ENCODE data around the gene PLEKHA1. TPM values are rescaled to one million over a fixed set of nuclear protein-coding genes. Genes with fewer than 3 reads are reported as not detected.

PLEKHA1 gene
- polyA plus RNA-seq, 1 of the 3 experiments (the other 2 are of a cell fraction), result 8.4 TPM

DNA sequence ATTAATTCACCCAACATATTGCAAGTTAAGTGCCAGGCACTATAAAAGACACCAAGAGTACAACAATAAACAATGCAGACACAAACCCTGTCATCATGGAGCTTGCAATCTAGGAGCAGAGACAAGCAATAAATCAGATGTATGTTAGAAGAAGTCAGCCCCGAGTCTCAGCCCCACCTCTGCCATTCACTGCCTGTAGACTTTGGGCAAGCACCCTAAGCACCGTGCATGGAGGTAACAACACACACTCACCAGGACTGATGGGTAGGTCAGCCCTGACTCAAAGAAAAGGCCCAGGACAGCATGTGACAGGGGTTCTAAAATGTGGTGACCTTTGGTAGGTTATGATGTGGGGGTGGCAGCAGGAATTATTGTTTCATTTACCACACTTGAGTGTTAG is 49.3 kb upstream of the PLEKHA1 start:
- Histone ChIP-seq H3K4me1 (ENCODE audit: control insufficient read depth in 1 of 2, insufficient read depth in 2 of 2, low read depth in 1 of 2, low read length in 1 of 2) (no peaks in the 10 kb centered on the region), H2AFZ (ENCODE audit: low read depth) (no peak overlapping the region), H3K27ac (ENCODE audit: low read depth in 2 of 2, low read length in 1 of 2) (no peak overlapping the region), H3K79me2 (ENCODE audit: insufficient read depth) (no peaks in the 10 kb centered on the region), H4K20me1 (ENCODE audit: insufficient read depth) (no peaks in the 10 kb centered on the region), H3K9me2 (no peaks in the 10 kb centered on the region), H3K9ac (no peak overlapping the region), H3K4me3 (ENCODE audit: low read depth in 2 of 2, low read length in 1 of 2) (no peak overlapping the region), H3K36me3 (replicated peaks in 1 of 2; ENCODE audit: control insufficient read depth in 1 of 2, insufficient read depth in 2 of 2, low read length in 1 of 2) (no peaks in the 10 kb centered on the region), H3F3A (replicated peaks; ENCODE audit: insufficient read depth) (no peaks in the 10 kb centered on the region), H3K27me3 (ENCODE audit: insufficient read depth) (no peaks in the 10 kb centered on the region; the same call in 1 of the 2 replicates), H3K9me3 (0 out of 2 replicates have a peak, but pooled peaks cover 6% of the 10 kb centered on the region), H3K4me2 (no peak overlapping the region)
- POLR2A ChIA-PET, result no interaction called here
- CTCF ChIA-PET, result interaction anchor here (0.9 to 4.0 kb wide), 2 partner anchors 11 to 110 kb away, joined by 3 to 22 read pairs; no protein-coding TSS in a partner anchor
- WGBS (ENCODE audit: low lambda C conversion rate), result 69% methylated on average over 2 of the region's 2 CpGs
- DNase-seq, result no peak
- TF ChIP-seq, protein P1, sequence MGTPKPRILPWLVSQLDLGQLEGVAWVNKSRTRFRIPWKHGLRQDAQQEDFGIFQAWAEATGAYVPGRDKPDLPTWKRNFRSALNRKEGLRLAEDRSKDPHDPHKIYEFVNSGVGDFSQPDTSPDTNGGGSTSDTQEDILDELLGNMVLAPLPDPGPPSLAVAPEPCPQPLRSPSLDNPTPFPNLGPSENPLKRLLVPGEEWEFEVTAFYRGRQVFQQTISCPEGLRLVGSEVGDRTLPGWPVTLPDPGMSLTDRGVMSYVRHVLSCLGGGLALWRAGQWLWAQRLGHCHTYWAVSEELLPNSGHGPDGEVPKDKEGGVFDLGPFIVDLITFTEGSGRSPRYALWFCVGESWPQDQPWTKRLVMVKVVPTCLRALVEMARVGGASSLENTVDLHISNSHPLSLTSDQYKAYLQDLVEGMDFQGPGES (IDR thresholded peaks at IDR 0.05; ENCODE audit: low read depth, low read length), result no peak
- TF ChIP-seq USF1 (IDR thresholded peaks at IDR 0.05; ENCODE audit: borderline replicate concordance, low read depth) (no peak), RFX5 (IDR thresholded peaks at IDR 0.05; ENCODE audit: low read length) (no peak), ELF1 (IDR thresholded peaks at IDR 0.05) (no peak)

GRCh38 chr10:122326385-122326784 is 48.1 kb upstream of the PLEKHA1 start:
- Histone ChIP-seq H2AFZ (ENCODE audit: low read depth) (no peak overlapping the region), H3K79me2 (ENCODE audit: insufficient read depth) (no peaks in the 10 kb centered on the region), H3K27me3 (ENCODE audit: insufficient read depth) (no peaks in the 10 kb centered on the region; the same call in 1 of the 2 replicates), H3K4me1 (ENCODE audit: control insufficient read depth in 1 of 2, insufficient read depth in 2 of 2, low read depth in 1 of 2, low read length in 1 of 2) (no peaks in the 10 kb centered on the region), H3K9me3 (no peaks in the 10 kb centered on the region), H3K36me3 (replicated peaks in 1 of 2; ENCODE audit: control insufficient read depth in 1 of 2, insufficient read depth in 2 of 2, low read length in 1 of 2) (no peaks in the 10 kb centered on the region), H3K4me3 (ENCODE audit: low read depth in 2 of 2, low read length in 1 of 2) (no peak overlapping the region), H3K27ac (ENCODE audit: low read depth in 2 of 2, low read length in 1 of 2) (no peak overlapping the region), H3K4me2 (no peak overlapping the region), H4K20me1 (ENCODE audit: insufficient read depth) (no peaks in the 10 kb centered on the region), H3K9ac (no peak overlapping the region), H3F3A (replicated peaks; ENCODE audit: insufficient read depth) (no peaks in the 10 kb centered on the region), H3K9me2 (no peaks in the 10 kb centered on the region)
- no peak for DNase-seq
- ChIA-PET CTCF (interaction anchor here (1.6 kb wide), 1 partner anchor 58 kb away, joined by 5 read pairs; no protein-coding TSS in a partner anchor), POLR2A (no interaction called here)
- 66% methylated on average over 5 of the region's 5 CpGs for WGBS (ENCODE audit: low lambda C conversion rate)
- TF ChIP-seq PBX3 (IDR thresholded peaks at IDR 0.05) (no peak), MXI1 (IDR thresholded peaks at IDR 0.05; ENCODE audit: low read depth, low read length) (no peak), RXRA (IDR thresholded peaks at IDR 0.05; ENCODE audit: borderline replicate concordance, low read depth) (no peak), NRF1 (IDR thresholded peaks at IDR 0.05; ENCODE audit: low read depth, low read length) (no peak), TEAD4 (IDR thresholded peaks at IDR 0.05; ENCODE audit: borderline replicate concordance, insufficient read depth) (no peak), RAD21 (IDR thresholded peaks at IDR 0.05; ENCODE audit: low read length) (no peak), GABPA (IDR thresholded peaks at IDR 0.05; ENCODE audit: low read depth) (no peak), TAF1 (IDR thresholded peaks at IDR 0.05; ENCODE audit: borderline replicate concordance, low read depth, low read length) (no peak), ZBTB33 (IDR thresholded peaks at IDR 0.05; ENCODE audit: borderline replicate concordance, low read depth) (no peak), GATA2 (CRISPR knock-in tag; IDR thresholded peaks at IDR 0.05) (no peak), YY1 (IDR thresholded peaks at IDR 0.05; ENCODE audit: low read depth) (no peak), TCF12 (IDR thresholded peaks at IDR 0.05) (no peak), EZH2phosphoT487 (IDR thresholded peaks at IDR 0.05; ENCODE audit: borderline replicate concordance, low read depth) (no peak), SIN3A (IDR thresholded peaks at IDR 0.05; ENCODE audit: borderline replicate concordance, low read depth, low read length) (no peak), FOXM1 (IDR thresholded peaks at IDR 0.05; ENCODE audit: low read depth) (no peak)
- TF ChIP-seq, protein P1 (IDR thresholded peaks at IDR 0.05; ENCODE audit: low read depth, low read length), result no peak
- TF ChIP-seq, protein P2, sequence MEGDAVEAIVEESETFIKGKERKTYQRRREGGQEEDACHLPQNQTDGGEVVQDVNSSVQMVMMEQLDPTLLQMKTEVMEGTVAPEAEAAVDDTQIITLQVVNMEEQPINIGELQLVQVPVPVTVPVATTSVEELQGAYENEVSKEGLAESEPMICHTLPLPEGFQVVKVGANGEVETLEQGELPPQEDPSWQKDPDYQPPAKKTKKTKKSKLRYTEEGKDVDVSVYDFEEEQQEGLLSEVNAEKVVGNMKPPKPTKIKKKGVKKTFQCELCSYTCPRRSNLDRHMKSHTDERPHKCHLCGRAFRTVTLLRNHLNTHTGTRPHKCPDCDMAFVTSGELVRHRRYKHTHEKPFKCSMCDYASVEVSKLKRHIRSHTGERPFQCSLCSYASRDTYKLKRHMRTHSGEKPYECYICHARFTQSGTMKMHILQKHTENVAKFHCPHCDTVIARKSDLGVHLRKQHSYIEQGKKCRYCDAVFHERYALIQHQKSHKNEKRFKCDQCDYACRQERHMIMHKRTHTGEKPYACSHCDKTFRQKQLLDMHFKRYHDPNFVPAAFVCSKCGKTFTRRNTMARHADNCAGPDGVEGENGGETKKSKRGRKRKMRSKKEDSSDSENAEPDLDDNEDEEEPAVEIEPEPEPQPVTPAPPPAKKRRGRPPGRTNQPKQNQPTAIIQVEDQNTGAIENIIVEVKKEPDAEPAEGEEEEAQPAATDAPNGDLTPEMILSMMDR (IDR thresholded peaks at IDR 0.05), result no peak
